NB4 (cell line): ENCODE data around the gene ARFRP1.

ENCODE experiments used
- MYC ChIP-seq: IDR thresholded peaks from 2 replicates; pipeline ENCODE4 v1.6.1; 2011; ENCODE audit warnings: low read depth, low read length
- TF ChIP-seq, protein P1 (sequence below): IDR thresholded peaks from one replicate; pipeline ENCODE4 v1.5.1; 2012; ENCODE audit warnings: low read depth, low read length

DNA sequence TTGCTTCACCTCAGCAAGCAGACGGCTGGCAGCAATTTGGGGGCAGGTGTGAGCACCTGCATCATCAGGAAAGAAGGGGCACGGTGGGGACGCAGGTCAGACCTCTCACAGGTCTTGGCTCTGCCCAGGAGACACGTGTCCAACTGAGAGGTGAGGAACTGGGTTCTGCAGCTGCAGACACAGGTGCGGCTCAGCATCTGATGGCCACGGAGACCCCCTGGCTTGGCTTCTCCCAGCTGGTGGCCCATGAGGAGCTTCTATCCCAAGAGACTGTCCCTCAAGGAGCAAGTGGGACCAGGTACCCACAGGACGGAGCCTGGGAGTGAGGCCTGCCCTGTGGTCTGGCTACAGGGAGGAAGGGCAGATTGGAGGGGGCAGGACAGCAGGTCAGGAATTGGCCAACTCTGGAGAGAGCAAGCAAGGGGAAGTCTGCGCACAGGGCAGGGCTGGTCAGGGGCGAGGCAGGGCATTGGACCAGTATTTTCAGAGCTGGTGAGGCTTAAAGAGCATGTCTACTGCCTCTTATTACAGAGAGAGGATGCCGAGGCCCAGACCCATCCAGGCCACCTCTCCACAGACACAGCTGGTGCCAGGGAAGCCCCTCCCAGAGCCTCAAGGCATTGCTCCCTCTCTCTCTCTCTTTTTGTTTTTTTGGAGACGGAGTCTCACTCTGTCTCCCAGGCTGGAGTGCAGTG, 58.7 kb downstream of the ARFRP1 start:
- TF ChIP-seq, protein P1, sequence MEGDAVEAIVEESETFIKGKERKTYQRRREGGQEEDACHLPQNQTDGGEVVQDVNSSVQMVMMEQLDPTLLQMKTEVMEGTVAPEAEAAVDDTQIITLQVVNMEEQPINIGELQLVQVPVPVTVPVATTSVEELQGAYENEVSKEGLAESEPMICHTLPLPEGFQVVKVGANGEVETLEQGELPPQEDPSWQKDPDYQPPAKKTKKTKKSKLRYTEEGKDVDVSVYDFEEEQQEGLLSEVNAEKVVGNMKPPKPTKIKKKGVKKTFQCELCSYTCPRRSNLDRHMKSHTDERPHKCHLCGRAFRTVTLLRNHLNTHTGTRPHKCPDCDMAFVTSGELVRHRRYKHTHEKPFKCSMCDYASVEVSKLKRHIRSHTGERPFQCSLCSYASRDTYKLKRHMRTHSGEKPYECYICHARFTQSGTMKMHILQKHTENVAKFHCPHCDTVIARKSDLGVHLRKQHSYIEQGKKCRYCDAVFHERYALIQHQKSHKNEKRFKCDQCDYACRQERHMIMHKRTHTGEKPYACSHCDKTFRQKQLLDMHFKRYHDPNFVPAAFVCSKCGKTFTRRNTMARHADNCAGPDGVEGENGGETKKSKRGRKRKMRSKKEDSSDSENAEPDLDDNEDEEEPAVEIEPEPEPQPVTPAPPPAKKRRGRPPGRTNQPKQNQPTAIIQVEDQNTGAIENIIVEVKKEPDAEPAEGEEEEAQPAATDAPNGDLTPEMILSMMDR, result no peak
- no peak for TF ChIP-seq MYC
